Peyer's patch (tissue), 4 donors: Measurements from ENCODE around the gene CLEC16A. TPM values are rescaled to one million over a fixed set of nuclear protein-coding genes. Genes with fewer than 3 reads are reported as not detected.

Source experiments
- DNase-seq, 3 donors: peaks; one replicate each; pipeline ENCODE4 v3.0.0-alpha.2; 2017 to 2019
- H3K27ac ChIP-seq, 4 donors: fragments of 200-600 bp; sonication (generic); one replicate each; pipeline ENCODE4 v1.5.1; 2016 to 2019
- H3K27me3 ChIP-seq, 2 donors: fragments of 200-600 bp; sonication (generic); one replicate each; pipeline ENCODE4 v1.5.1; 2019
- H3K36me3 ChIP-seq, 3 donors: fragments of 200-600 bp; sonication (generic); one replicate each; pipeline ENCODE4 v1.5.1; 2016 to 2019
- H3K4me1 ChIP-seq, 4 donors: fragments of 200-600 bp; sonication (generic); one replicate each; pipeline ENCODE4 v1.5.1; 2016 to 2019
- H3K4me3 ChIP-seq, 4 donors: fragments of 200-600 bp; sonication (generic); 1 replicate in 3 of 4; 2 replicates in 1 of 4; pipeline ENCODE4 v1.5.1; 2016 to 2019; ENCODE audit warnings: mild to moderate bottlenecking in 1 of 4
- H3K9me3 ChIP-seq, 4 donors: fragments of 200-600 bp; sonication (generic); one replicate each; pipeline ENCODE4 v1.5.1; 2016 to 2019; ENCODE audit warnings: mild to moderate bottlenecking in 1 of 4
- CTCF ChIP-seq, 6 experiments: fragments of 450-650 bp in 4 of 6; fragments of 200-600 bp in 2 of 6; sonication (generic) in 1 of 6; IDR thresholded peaks; one replicate each; pipeline ENCODE4 v1.5.1; 2017 to 2019; ENCODE audit warnings: antibody characterized with exemption in 6 of 6, mild to moderate bottlenecking in 3 of 6, moderate library complexity in 1 of 6
- POLR2A ChIP-seq, 2 donors: fragments of 450-650 bp; IDR thresholded peaks; one replicate each; pipeline ENCODE4 v1.5.1; 2017; ENCODE audit warnings: antibody characterized with exemption in 2 of 2, mild to moderate bottlenecking in 2 of 2, moderate library complexity in 2 of 2
- total RNA-seq, 4 donors: library from RNA; depleted of rRNA; stranded (reverse); fragments of >200 nt; gene quantifications; one replicate each; pipeline ENCODE4 v1.1.0, GENCODE V29; 2016

CLEC16A gene
- total RNA-seq, 4 donors from 2014 or later = 37.8 to 139 (median 64.3) TPM

GRCh38 chr16:10931977-10932632 lies 12.3 kb upstream of the CLEC16A start:
- H3K27ac ChIP-seq = no peak overlapping the region
- peaks cover 0 to 36% (median 4%) of the 10 kb centered on the region in 4 donors for H3K4me1 ChIP-seq
- TF ChIP-seq POLR2A (IDR thresholded peaks at IDR 0.05) (no peak), CTCF (IDR thresholded peaks at IDR 0.05) (no peak)
- H3K9me3 ChIP-seq = no peaks in the 10 kb centered on the region
- no peak overlapping the region for H3K4me3 ChIP-seq
- H3K36me3 ChIP-seq = peaks cover 0 to 39% (median 0%) of the 10 kb centered on the region in 3 donors
- no peaks in the 10 kb centered on the region for H3K27me3 ChIP-seq
- DNase-seq = no peak

- no peak for DNase-seq
- peaks cover 0 to 46% (median 13%) of the 10 kb centered on the region in 4 donors for H3K4me1 ChIP-seq
- TF ChIP-seq CTCF (IDR thresholded peaks at IDR 0.05) (no peak), POLR2A (IDR thresholded peaks at IDR 0.05) (no peak)
- no peak overlapping the region for H3K4me3 ChIP-seq
- no peak overlapping the region for H3K27ac ChIP-seq
- H3K27me3 ChIP-seq = no peaks in the 10 kb centered on the region
- no peaks in the 10 kb centered on the region for H3K9me3 ChIP-seq
- H3K36me3 ChIP-seq = peaks cover 0 to 29% (median 0%) of the 10 kb centered on the region in 3 donors
These were observed 11.2 kb upstream of the CLEC16A start for GRCh38 chr16:10932959-10933710.

- no peak for TF ChIP-seq POLR2A (IDR thresholded peaks at IDR 0.05)
- TF ChIP-seq CTCF (IDR thresholded peaks at IDR 0.05) = no peak
- Histone ChIP-seq H3K27me3 (no peaks in the 10 kb centered on the region), H3K36me3 (peaks cover 0 to 21% (median 0%) of the 10 kb centered on the region in 3 donors), H3K27ac (no peak overlapping the region), H3K4me3 (no peak overlapping the region), H3K4me1 (peaks cover 0 to 53% (median 19%) of the 10 kb centered on the region in 4 donors), H3K9me3 (no peaks in the 10 kb centered on the region)
- DNase-seq = no peak
These were observed 10.5 kb upstream of the CLEC16A start for GRCh38 chr16:10933865-10934264.

- Histone ChIP-seq H3K9me3 (no peaks in the 10 kb centered on the region), H3K4me3 (no peak overlapping the region), H3K27me3 (no peaks in the 10 kb centered on the region), H3K4me1 (peaks cover 0 to 60% (median 23%) of the 10 kb centered on the region in 4 donors), H3K27ac (no peak overlapping the region), H3K36me3 (peaks cover 0 to 19% (median 0%) of the 10 kb centered on the region in 3 donors)
- TF ChIP-seq POLR2A (IDR thresholded peaks at IDR 0.05) (no peak), CTCF (IDR thresholded peaks at IDR 0.05) (no peak)
- DNase-seq = no peak
These were observed 9.8 kb upstream of the CLEC16A start for GRCh38 chr16:10934325-10935107.

- Histone ChIP-seq H3K36me3 (peaks cover 0 to 19% (median 0%) of the 10 kb centered on the region in 3 donors), H3K9me3 (no peaks in the 10 kb centered on the region), H3K27ac (no peak overlapping the region), H3K4me1 (peaks cover 2 to 68% (median 27%) of the 10 kb centered on the region in 4 donors), H3K4me3 (peak overlapping the region in 1 of 4 donors; percentile 2), H3K27me3 (no peaks in the 10 kb centered on the region)
- no peak for DNase-seq
- no peak for TF ChIP-seq CTCF (IDR thresholded peaks at IDR 0.05)
- TF ChIP-seq POLR2A (IDR thresholded peaks at IDR 0.05) = no peak
These were observed 9.0 kb upstream of the CLEC16A start for GRCh38 chr16:10935226-10935915.
